ENCODE measurements around the gene SLC14A1. TPM values are rescaled to one million over a fixed set of nuclear protein-coding genes. Genes with fewer than 3 reads are reported as not detected.

Gene SLC14A1
- total RNA-seq, 4 donors from 2014 or later = 1.2 to 15.1 (median 8.2) TPM

- no peak for TF ChIP-seq CTCF (IDR thresholded peaks at IDR 0.05)
- ATAC-seq (ENCODE audit: low FRiP score) = peak; percentile 29
- DNase-seq (ENCODE audit: low spot score) = no peak
Measured at GRCh38 chr18:45777393-45777792, 53.4 kb downstream of the SLC14A1 start.

- no peak for TF ChIP-seq CTCF (IDR thresholded peaks at IDR 0.05)
- no peak for DNase-seq (ENCODE audit: low spot score)
- ATAC-seq (ENCODE audit: low FRiP score) = no peak
Measured at GRCh38 chr18:45780568-45780967, 56.6 kb downstream of the SLC14A1 start.

GRCh38 chr18:45782662-45783061, 58.7 kb downstream of the SLC14A1 start:
- DNase-seq (ENCODE audit: low spot score) (no peak), ATAC-seq (ENCODE audit: low FRiP score) (no peak)
- TF ChIP-seq CTCF (IDR thresholded peaks at IDR 0.05) = no peak

- no peak for DNase-seq (ENCODE audit: low spot score)
- ATAC-seq (ENCODE audit: low FRiP score) = peak; percentile 32
- no peak for TF ChIP-seq CTCF (IDR thresholded peaks at IDR 0.05)
Measured at GRCh38 chr18:45783097-45784075, 59.4 kb downstream of the SLC14A1 start.

GRCh38 chr18:45785134-45785533, 61.2 kb downstream of the SLC14A1 start:
- no peak for DNase-seq (ENCODE audit: low spot score)
- no peak for ATAC-seq (ENCODE audit: low FRiP score)
- no peak for TF ChIP-seq CTCF (IDR thresholded peaks at IDR 0.05)

- DNase-seq (ENCODE audit: low spot score) (no peak), ATAC-seq (ENCODE audit: low FRiP score) (no peak)
- TF ChIP-seq CTCF (IDR thresholded peaks at IDR 0.05) = no peak
Measured at GRCh38 chr18:45786941-45787340, 63.0 kb downstream of the SLC14A1 start.

GRCh38 chr18:45787346-45787745, 63.4 kb downstream of the SLC14A1 start:
- no peak for TF ChIP-seq CTCF (IDR thresholded peaks at IDR 0.05)
- ATAC-seq (ENCODE audit: low FRiP score) (no peak), DNase-seq (ENCODE audit: low spot score) (no peak)
